H9 (cell line): ENCODE data around the gene AHI1. TPM values are rescaled to one million over a fixed set of nuclear protein-coding genes. Genes with fewer than 3 reads are reported as not detected.

Experiments used
- DNase-seq: peaks from one replicate; pipeline ENCODE4 v3.0.0-alpha.2; 2017
- H2AFZ ChIP-seq: one replicate; pipeline ENCODE4 v1.6.1; 2013; ENCODE audit warnings: mild to moderate bottlenecking, low read length, control low read depth, moderate library complexity
- H2AK5ac ChIP-seq: 2 replicates; pipeline ENCODE4 v1.6.1; 2013; ENCODE audit warnings: low read length, control low read depth, mixed read lengths; ENCODE audit not compliant: insufficient read length
- H2BK120ac ChIP-seq: one replicate; pipeline ENCODE4 v1.6.1; 2013; ENCODE audit warnings: low read depth, mild to moderate bottlenecking, low read length, control low read depth, inconsistent platforms; ENCODE audit not compliant: poor library complexity, severe bottlenecking
- H2BK12ac ChIP-seq: 2 replicates; pipeline ENCODE4 v1.6.1; 2013; ENCODE audit warnings: low read length, control low read depth, mixed read lengths, low read depth; ENCODE audit not compliant: insufficient read length
- H2BK15ac ChIP-seq: 2 replicates; pipeline ENCODE4 v1.6.1; 2013; ENCODE audit warnings: low read depth, low read length, control low read depth
- H2BK20ac ChIP-seq: one replicate; pipeline ENCODE4 v1.6.1; 2013; ENCODE audit warnings: low read depth, mild to moderate bottlenecking, low read length, control low read depth, inconsistent platforms; ENCODE audit not compliant: poor library complexity, severe bottlenecking
- H2BK5ac ChIP-seq: 2 replicates; pipeline ENCODE4 v1.6.1; 2013; ENCODE audit warnings: low read length, control low read depth, mixed read lengths; ENCODE audit not compliant: insufficient read length
- H3K14ac ChIP-seq: 2 replicates; pipeline ENCODE4 v1.6.1; 2013; ENCODE audit warnings: low read length, control low read depth; ENCODE audit not compliant: insufficient read depth
- H3K18ac ChIP-seq: 2 replicates; pipeline ENCODE4 v1.6.1; 2013; ENCODE audit warnings: low read depth, mild to moderate bottlenecking, mixed read lengths, low read length, control low read depth; ENCODE audit not compliant: insufficient read length
- H3K23ac ChIP-seq: 2 replicates; pipeline ENCODE4 v1.6.1; 2013; ENCODE audit warnings: low read length, control low read depth, mixed read lengths, low read depth; ENCODE audit not compliant: insufficient read length
- H3K23me2 ChIP-seq: 2 replicates; pipeline ENCODE4 v1.6.1; 2013; ENCODE audit warnings: low read depth, mild to moderate bottlenecking, mixed read lengths, low read length, control low read depth; ENCODE audit not compliant: insufficient read length, poor library complexity, severe bottlenecking
- H3K27ac ChIP-seq: 2 replicates; pipeline ENCODE4 v1.5.1; 2013; ENCODE audit warnings: low read length, control low read depth, mixed read lengths, low read depth; ENCODE audit not compliant: insufficient read length
- H3K27me3 ChIP-seq: 2 replicates; pipeline ENCODE4 v1.6.1; 2013; ENCODE audit warnings: low read length, control low read depth, inconsistent platforms; ENCODE audit not compliant: insufficient read depth
- H3K4ac ChIP-seq: 2 replicates; pipeline ENCODE4 v1.6.1; 2013; ENCODE audit warnings: low read depth, mild to moderate bottlenecking, control low read depth, inconsistent platforms, low read length, moderate library complexity
- H3K4me1 ChIP-seq: 2 replicates; pipeline ENCODE4 v1.6.1; 2013; ENCODE audit warnings: low read length, control low read depth, inconsistent platforms; ENCODE audit not compliant: insufficient read depth
- H3K4me2 ChIP-seq: 2 replicates; pipeline ENCODE4 v1.6.1; 2013; ENCODE audit warnings: low read length, control low read depth, mixed read lengths; ENCODE audit not compliant: insufficient read length, insufficient read depth
- H3K56ac ChIP-seq: 2 replicates; pipeline ENCODE4 v1.6.1; 2013; ENCODE audit warnings: low read depth, mild to moderate bottlenecking, mixed read lengths, low read length, control low read depth; ENCODE audit not compliant: insufficient read length
- H3K79me1 ChIP-seq: 2 replicates; pipeline ENCODE4 v1.6.1; 2013; ENCODE audit warnings: low read depth, mild to moderate bottlenecking, moderate library complexity, low read length, control low read depth, inconsistent platforms; ENCODE audit not compliant: insufficient read depth, poor library complexity, severe bottlenecking
- H3K79me2 ChIP-seq: 2 replicates; pipeline ENCODE4 v1.6.1; 2013; ENCODE audit warnings: low read length, control low read depth, inconsistent platforms; ENCODE audit not compliant: insufficient read depth
- H3K9ac ChIP-seq: 2 replicates; pipeline ENCODE4 v1.6.1; 2013; ENCODE audit warnings: low read length, control low read depth, mixed read lengths; ENCODE audit not compliant: insufficient read length; ENCODE audit errors: extremely low read depth
- H3K9me3 ChIP-seq: one replicate; pipeline ENCODE4 v1.6.1; 2013; ENCODE audit warnings: low read depth, low read length, inconsistent platforms; ENCODE audit not compliant: control insufficient read depth
- H3T11ph ChIP-seq: one replicate; pipeline ENCODE4 v1.6.1; 2013; ENCODE audit warnings: mild to moderate bottlenecking, low read length, control low read depth, inconsistent platforms
- H4K20me1 ChIP-seq: one replicate; pipeline ENCODE4 v1.6.1; 2013; ENCODE audit not compliant: control insufficient read depth, insufficient read length, insufficient read depth
- H4K5ac ChIP-seq: 2 replicates; pipeline ENCODE4 v1.6.1; 2013; ENCODE audit warnings: low read depth, mild to moderate bottlenecking, mixed read lengths, low read length, control low read depth; ENCODE audit not compliant: insufficient read length
- H4K8ac ChIP-seq: replicated peaks from 2 replicates; pipeline ENCODE4 v1.6.1; 2013; ENCODE audit warnings: low read length, control low read depth, mixed read lengths, low read depth; ENCODE audit not compliant: insufficient read length
- H4K91ac ChIP-seq: 2 replicates; pipeline ENCODE4 v1.6.1; 2013; ENCODE audit warnings: low read depth, mild to moderate bottlenecking, moderate library complexity, mixed read lengths, low read length, control low read depth; ENCODE audit not compliant: insufficient read length
- H3K27ac Mint-ChIP-seq, 3 experiments: 2 replicates in 2 of 3; 3 replicates in 1 of 3; pipeline ENCODE4 v1.8.0; 2020 to 2021; ENCODE audit warnings: mixed read lengths in 3 of 3, mild to moderate bottlenecking in 1 of 3, moderate library complexity in 1 of 3
- H3K27me3 Mint-ChIP-seq: 2 replicates; pipeline ENCODE4 v1.8.0; 2021; ENCODE audit warnings: low read depth, mild to moderate bottlenecking, moderate library complexity, mixed read lengths
- H3K36me3 Mint-ChIP-seq, 3 experiments: 2 replicates in 2 of 3; 3 replicates in 1 of 3; pipeline ENCODE4 v1.8.0; 2020 to 2021; ENCODE audit warnings: low read depth in 3 of 3, mixed read lengths in 3 of 3; ENCODE audit not compliant: insufficient read depth in 1 of 3
- H3K4me1 Mint-ChIP-seq, 2 experiments: 2 replicates each; pipeline ENCODE4 v1.8.0; 2020; ENCODE audit warnings: mixed read lengths in 2 of 2
- H3K4me3 Mint-ChIP-seq, 2 experiments: 2 replicates in 1 of 2; 3 replicates in 1 of 2; pipeline ENCODE4 v1.8.0; 2020 to 2021; ENCODE audit warnings: mild to moderate bottlenecking in 2 of 2, mixed read lengths in 2 of 2, moderate library complexity in 1 of 2
- H3K9me3 Mint-ChIP-seq, 2 experiments: 2 replicates in 1 of 2; 3 replicates in 1 of 2; pipeline ENCODE4 v1.8.0; 2020; ENCODE audit warnings: mild to moderate bottlenecking in 2 of 2, mixed read lengths in 2 of 2, moderate library complexity in 1 of 2
- WGBS: extraction: QIAGEN DNeasy Blood & Tissue Kit; methylation state at CpG from one replicate; pipeline ENCODE4 v1.1.7; 2013; ENCODE audit warnings: missing lambda C conversion rate, low lambda C conversion rate, mixed read lengths; ENCODE audit not compliant: insufficient read length; ENCODE audit errors: extremely low coverage; 5-methylcytosine and 5-hydroxymethylcytosine counted together
- total RNA-seq: library from RNA; stranded (reverse); gene quantifications from 2 replicates; pipeline ENCODE4 v1.2.1, GENCODE V29; 2021
- TF ChIP-seq, protein P1 (sequence below): fragments of 200-600 bp; sonication (generic); conservative IDR thresholded peaks from 3 replicates; pipeline ENCODE4 v1.8.0; 2021; ENCODE audit warnings: antibody characterized with exemption, mild to moderate bottlenecking

The AHI1 gene
- total RNA-seq, 1 experiment from 2014 or later, result 9.9 TPM

DNA sequence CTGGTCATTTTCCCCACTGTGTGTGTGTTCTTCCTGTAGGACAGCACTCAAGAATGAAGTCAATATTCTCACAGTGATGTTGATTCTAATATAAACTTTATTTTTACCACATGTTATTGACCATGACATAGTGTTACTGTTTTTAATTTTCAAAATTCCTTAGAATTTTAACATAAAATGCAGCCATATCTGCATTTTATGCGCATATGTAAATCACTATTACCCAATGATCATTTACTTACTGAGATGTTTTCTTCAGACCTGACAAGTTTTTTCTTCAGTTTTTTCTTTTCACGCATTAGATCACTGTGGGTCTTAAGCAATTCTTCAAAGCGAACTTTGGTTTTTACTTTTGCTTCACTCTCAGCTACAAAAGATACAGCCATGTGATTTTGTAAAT lies 7.2 kb downstream of the AHI1 start:
- peaks cover 7 to 33% (median 16%) of the 10 kb centered on the region in 3 experiments for H3K36me3 Mint-ChIP-seq
- no peaks in the 10 kb centered on the region for H3K9me3 ChIP-seq
- TF ChIP-seq, protein P1, sequence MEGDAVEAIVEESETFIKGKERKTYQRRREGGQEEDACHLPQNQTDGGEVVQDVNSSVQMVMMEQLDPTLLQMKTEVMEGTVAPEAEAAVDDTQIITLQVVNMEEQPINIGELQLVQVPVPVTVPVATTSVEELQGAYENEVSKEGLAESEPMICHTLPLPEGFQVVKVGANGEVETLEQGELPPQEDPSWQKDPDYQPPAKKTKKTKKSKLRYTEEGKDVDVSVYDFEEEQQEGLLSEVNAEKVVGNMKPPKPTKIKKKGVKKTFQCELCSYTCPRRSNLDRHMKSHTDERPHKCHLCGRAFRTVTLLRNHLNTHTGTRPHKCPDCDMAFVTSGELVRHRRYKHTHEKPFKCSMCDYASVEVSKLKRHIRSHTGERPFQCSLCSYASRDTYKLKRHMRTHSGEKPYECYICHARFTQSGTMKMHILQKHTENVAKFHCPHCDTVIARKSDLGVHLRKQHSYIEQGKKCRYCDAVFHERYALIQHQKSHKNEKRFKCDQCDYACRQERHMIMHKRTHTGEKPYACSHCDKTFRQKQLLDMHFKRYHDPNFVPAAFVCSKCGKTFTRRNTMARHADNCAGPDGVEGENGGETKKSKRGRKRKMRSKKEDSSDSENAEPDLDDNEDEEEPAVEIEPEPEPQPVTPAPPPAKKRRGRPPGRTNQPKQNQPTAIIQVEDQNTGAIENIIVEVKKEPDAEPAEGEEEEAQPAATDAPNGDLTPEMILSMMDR, result no peak
- H3K27me3 ChIP-seq, result no peaks in the 10 kb centered on the region
- no peak overlapping the region for H3K27ac ChIP-seq
- H2BK120ac ChIP-seq, result no peak overlapping the region
- H3K18ac ChIP-seq, result no peak overlapping the region
- no peaks in the 10 kb centered on the region; the same call in 1 of the 2 replicates for H3K27me3 Mint-ChIP-seq
- DNase-seq, result no peak
- H2AK5ac ChIP-seq, result no peak overlapping the region
- no peaks in the 10 kb centered on the region for H3K79me1 ChIP-seq
- H3K9ac ChIP-seq, result no peak overlapping the region
- no peak overlapping the region for H4K91ac ChIP-seq
- no peak overlapping the region for H2BK20ac ChIP-seq
- no peak overlapping the region for H3K4me3 Mint-ChIP-seq
- H3K4me1 ChIP-seq, result peaks cover 2% of the 10 kb centered on the region; the same call in 1 of the 2 replicates
- H4K20me1 ChIP-seq, result no peaks in the 10 kb centered on the region
- H3K9me3 Mint-ChIP-seq, result peaks cover 0 to 5% of the 10 kb centered on the region in 2 experiments; a peak in 2 of 5 replicates
- no peak overlapping the region for H2BK15ac ChIP-seq
- no peak overlapping the region for H3K4ac ChIP-seq
- H3K27ac Mint-ChIP-seq, result peak overlapping the region; percentile 16 to 64 (median 42); a peak in 2 of 7 replicates
- H3K79me2 ChIP-seq, result no peaks in the 10 kb centered on the region
- H3K23ac ChIP-seq, result no peak overlapping the region
- no peak overlapping the region for H3K14ac ChIP-seq
- H3T11ph ChIP-seq, result no peak overlapping the region
- no peak overlapping the region for H2AFZ ChIP-seq
- H3K4me1 Mint-ChIP-seq, result peaks cover 10 to 11% of the 10 kb centered on the region in 2 experiments
- WGBS, result no CpG with 5 or more reads among the region's 3 CpGs
- no peak overlapping the region for H2BK5ac ChIP-seq
- H2BK12ac ChIP-seq, result no peak overlapping the region
- no peaks in the 10 kb centered on the region for H3K23me2 ChIP-seq
- H3K4me2 ChIP-seq, result no peak overlapping the region
- no peak overlapping the region for H4K8ac ChIP-seq
- no peak overlapping the region for H3K56ac ChIP-seq
- H4K5ac ChIP-seq, result no peak overlapping the region
